ENCODE measurements around the gene AAGAB.
"Not testable (repeated sequence)": the region's sequence is repeated elsewhere in the genome, so short reads cannot be mapped to it uniquely, and the experiment has no call there.

The AAGAB gene

GRCh38 chr15:67156834-67157233 lies 97.6 kb downstream of the AAGAB start:
- Histone ChIP-seq H3K4me2 (ENCODE audit: low read length) (no peak overlapping the region), H2AFZ (no peak overlapping the region), H3K36me3 (ENCODE audit: control insufficient read depth, insufficient read depth, low read length) (no peaks in the 10 kb centered on the region), H3K4me1 (peaks cover 3% of the 10 kb centered on the region), H3K27ac (no peak overlapping the region), H3K9ac (no peak overlapping the region), H3K4me3 (ENCODE audit: low read depth, low read length) (no peak overlapping the region), H3K9me3 (ENCODE audit: control insufficient read depth, low read length) (no peaks in the 10 kb centered on the region), H3K79me2 (peaks cover 3% of the 10 kb centered on the region), H3K27me3 (ENCODE audit: control insufficient read depth, insufficient read depth, low read length) (no peaks in the 10 kb centered on the region)
- TF ChIP-seq CTCF (IDR thresholded peaks at IDR 0.05): no peak

DNA sequence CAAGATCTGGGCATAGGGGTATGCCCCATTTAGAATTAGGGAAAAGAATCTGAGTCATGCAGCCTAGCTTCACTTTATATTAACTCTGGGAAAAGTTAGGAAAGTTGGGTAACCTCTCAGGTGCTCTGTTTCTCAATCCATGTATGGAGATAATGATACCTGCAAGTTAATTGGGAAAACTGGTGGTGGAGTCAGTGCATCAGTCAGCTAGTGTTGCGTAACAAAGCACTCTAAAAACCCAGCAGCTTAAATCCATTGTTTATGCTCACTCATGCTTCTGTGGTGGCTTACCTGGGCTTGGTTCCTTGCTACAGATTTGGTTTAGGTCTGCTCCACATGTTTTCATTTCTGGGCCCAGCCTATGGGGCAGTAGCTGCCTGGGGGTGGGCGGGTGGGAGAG lies 98.0 kb downstream of the AAGAB start:
- no peaks in the 10 kb centered on the region for H3K27me3 ChIP-seq (ENCODE audit: control insufficient read depth, insufficient read depth, low read length)
- H3K9me3 ChIP-seq (ENCODE audit: control insufficient read depth, low read length): no peaks in the 10 kb centered on the region
- no peak overlapping the region for H2AFZ ChIP-seq
- no peak overlapping the region for H3K4me3 ChIP-seq (ENCODE audit: low read depth, low read length)
- H3K4me2 ChIP-seq (ENCODE audit: low read length): no peak overlapping the region
- no peak overlapping the region for H3K27ac ChIP-seq
- no peak for TF ChIP-seq CTCF (IDR thresholded peaks at IDR 0.05)
- peaks cover 1% of the 10 kb centered on the region for H3K4me1 ChIP-seq
- H3K9ac ChIP-seq: no peak overlapping the region
- no peaks in the 10 kb centered on the region for H3K36me3 ChIP-seq (ENCODE audit: control insufficient read depth, insufficient read depth, low read length)
- H3K79me2 ChIP-seq: peaks cover 2% of the 10 kb centered on the region

DNA sequence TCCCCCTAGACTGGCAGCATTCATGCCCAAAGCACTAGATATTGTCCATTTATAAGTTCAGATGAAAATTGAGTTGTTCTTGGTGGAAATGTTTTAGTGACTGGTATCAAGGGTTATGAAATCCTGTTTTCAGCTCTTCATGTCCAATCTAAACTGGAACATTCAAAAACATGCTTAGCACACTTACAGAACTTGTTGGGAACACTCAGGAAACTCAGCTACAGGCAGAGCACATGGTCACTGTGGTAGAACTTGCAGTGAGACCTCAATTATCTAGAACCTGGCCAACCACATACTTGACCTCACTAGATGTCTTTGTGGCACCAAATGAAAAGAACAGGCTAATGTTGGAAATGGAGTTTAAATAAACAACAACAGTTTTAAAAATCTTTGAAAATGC lies 100.2 kb downstream of the AAGAB start:
- no peak for TF ChIP-seq CTCF (IDR thresholded peaks at IDR 0.05)
- Histone ChIP-seq H3K4me3 (ENCODE audit: low read depth, low read length) (no peak overlapping the region), H3K36me3 (ENCODE audit: control insufficient read depth, insufficient read depth, low read length) (no peaks in the 10 kb centered on the region), H3K79me2 (no peaks in the 10 kb centered on the region), H3K9ac (no peak overlapping the region), H3K27ac (no peak overlapping the region), H3K4me2 (ENCODE audit: low read length) (no peak overlapping the region), H3K27me3 (ENCODE audit: control insufficient read depth, insufficient read depth, low read length) (no peaks in the 10 kb centered on the region), H2AFZ (no peak overlapping the region), H3K4me1 (no peaks in the 10 kb centered on the region), H3K9me3 (ENCODE audit: control insufficient read depth, low read length) (no peaks in the 10 kb centered on the region)

- not testable (repeated sequence) for H3K27ac ChIP-seq; H3K4me2 ChIP-seq (ENCODE audit: low read length); H3K36me3 ChIP-seq (ENCODE audit: control insufficient read depth, insufficient read depth, low read length); H2AFZ ChIP-seq; H3K79me2 ChIP-seq; H3K27me3 ChIP-seq (ENCODE audit: control insufficient read depth, insufficient read depth, low read length); H3K4me3 ChIP-seq (ENCODE audit: low read depth, low read length); H3K9me3 ChIP-seq (ENCODE audit: control insufficient read depth, low read length); H3K4me1 ChIP-seq; H3K9ac ChIP-seq
Measured at GRCh38 chr15:67153044-67153443, 101.4 kb downstream of the AAGAB start.

- H3K4me2 ChIP-seq (ENCODE audit: low read length): no peak overlapping the region
- no peak overlapping the region for H3K27ac ChIP-seq
- H3K27me3 ChIP-seq (ENCODE audit: control insufficient read depth, insufficient read depth, low read length): no peaks in the 10 kb centered on the region
- no peak overlapping the region for H3K4me3 ChIP-seq (ENCODE audit: low read depth, low read length)
- H3K9me3 ChIP-seq (ENCODE audit: control insufficient read depth, low read length): no peaks in the 10 kb centered on the region
- peaks cover 2% of the 10 kb centered on the region for H3K4me1 ChIP-seq
- no peak overlapping the region for H3K9ac ChIP-seq
- no peaks in the 10 kb centered on the region for H3K36me3 ChIP-seq (ENCODE audit: control insufficient read depth, insufficient read depth, low read length)
- TF ChIP-seq CTCF (IDR thresholded peaks at IDR 0.05): no peak
- H2AFZ ChIP-seq: no peak overlapping the region
- no peaks in the 10 kb centered on the region for H3K79me2 ChIP-seq
Measured at GRCh38 chr15:67152429-67152828, 102.0 kb downstream of the AAGAB start.

Data from parathyroid adenoma (tissue), 2 donors.